HL-60/S4 treated with retinoic acid at 250 ng/mL for 4 days and 3 days (cell line): ENCODE measurements around the gene ITIH4.
"Not testable (repeated sequence)": the region's sequence is repeated elsewhere in the genome, so short reads cannot be mapped to it uniquely, and the experiment has no call there.

Experiments used
- in situ Hi-C: fragments of 300-500 bp; cut with MboI; formaldehyde crosslinking; loops from 2 replicates; pipeline ENCODE4 v1.7.0; 2022; ENCODE audit warnings: low sequenced_read_pairs

The ITIH4 gene

DNA sequence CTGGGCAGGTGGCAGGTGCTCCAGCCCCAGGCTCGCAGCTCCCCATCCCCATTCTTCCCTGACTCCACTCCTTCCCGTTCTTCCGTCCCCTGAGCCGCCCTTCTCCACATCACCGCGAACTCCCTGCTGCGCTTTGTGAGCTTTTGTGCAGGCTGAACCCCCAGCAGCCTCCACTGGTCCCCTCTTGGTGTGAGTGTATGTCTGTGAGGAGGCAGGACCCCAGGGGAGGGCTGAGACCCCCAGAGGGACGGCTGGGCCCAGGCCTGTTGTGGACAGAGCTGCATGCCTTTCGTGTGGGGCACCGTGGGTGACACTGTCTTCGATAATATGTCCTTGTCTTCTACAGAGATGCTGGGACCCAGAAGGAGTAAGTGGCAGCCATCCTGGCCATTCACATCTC is 43.2 kb downstream of the ITIH4 start:
- in situ Hi-C loops = no loop called here

DNA sequence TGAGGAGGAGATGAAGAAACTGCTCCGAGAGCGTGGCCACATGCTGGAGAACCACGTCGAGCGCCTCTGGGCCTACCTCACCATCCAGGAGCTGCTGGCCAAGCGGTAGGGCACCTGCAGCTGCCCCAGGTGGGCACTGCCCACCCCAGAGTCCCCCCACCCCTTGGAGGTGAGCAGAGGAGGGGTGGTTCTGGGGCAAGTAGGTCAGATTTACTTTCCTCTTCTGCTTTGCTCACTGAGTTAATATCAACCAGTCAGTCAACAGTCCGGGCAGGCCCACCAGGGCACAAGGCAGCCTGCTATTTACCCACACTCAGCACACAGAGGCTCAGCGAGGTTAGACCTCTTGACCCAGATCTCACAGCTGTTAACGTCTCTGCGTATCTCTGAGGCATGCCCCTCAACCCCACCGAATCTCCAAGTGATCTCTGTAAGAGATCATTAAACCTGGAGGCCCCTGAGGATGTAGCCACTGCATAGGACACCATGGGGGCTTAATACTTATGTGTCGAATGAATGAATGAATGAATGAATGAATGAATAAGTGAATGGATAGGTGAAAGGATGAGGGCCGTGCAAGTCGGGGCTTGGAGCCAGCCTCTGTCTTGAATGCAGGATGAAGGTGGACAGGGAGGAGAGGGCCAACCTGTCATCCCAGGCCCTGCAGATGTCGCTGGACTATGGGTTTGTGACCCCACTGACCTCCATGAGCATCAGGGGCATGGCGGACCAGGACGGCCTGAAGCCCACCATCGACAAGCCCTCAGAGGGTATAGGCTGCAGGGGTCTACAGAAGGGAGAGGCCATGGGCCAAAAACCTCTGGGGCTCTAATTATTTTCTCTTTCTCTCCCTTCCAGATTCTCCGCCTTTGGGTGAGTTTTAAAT is 43.9 kb downstream of the ITIH4 start:
- in situ Hi-C loops = no loop called here

GRCh38 chr3:52784931-52785590 is 45.4 kb downstream of the ITIH4 start:
- in situ Hi-C loops = no loop called here

DNA sequence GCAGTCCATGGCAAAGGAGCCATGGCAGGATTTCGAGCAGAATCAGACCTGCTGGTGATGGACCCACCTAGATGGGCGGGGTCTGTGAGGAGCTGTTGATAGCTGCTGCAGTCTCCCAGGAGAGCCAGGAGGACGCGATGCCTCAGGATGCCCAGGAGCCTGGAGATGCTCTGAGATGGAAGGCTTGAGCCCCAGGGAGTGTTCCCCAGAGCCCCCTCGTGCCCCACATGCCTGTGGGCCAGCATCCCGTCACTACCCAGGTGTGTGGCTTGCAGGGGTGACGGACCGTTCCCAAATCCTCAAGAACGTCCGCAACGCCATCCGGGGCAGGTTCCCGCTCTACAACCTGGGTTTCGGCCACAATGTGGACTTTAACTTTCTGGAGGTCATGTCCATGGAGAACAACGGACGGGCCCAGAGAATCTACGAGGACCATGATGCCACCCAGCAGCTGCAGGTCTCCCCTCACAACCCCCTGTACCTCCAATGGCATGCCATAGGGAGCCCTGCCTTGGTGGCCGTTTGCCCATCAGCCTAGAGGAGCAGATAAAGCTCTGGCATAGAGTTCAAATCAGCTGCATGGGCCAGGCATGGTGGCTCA is 46.4 kb downstream of the ITIH4 start:
- in situ Hi-C loops = no loop called here

- in situ Hi-C loops = no loop called here
Observed at GRCh38 chr3:52783211-52783555, 47.3 kb downstream of the ITIH4 start.

- in situ Hi-C loops = no loop called here
Observed at GRCh38 chr3:52782412-52783210, 47.9 kb downstream of the ITIH4 start.

DNA sequence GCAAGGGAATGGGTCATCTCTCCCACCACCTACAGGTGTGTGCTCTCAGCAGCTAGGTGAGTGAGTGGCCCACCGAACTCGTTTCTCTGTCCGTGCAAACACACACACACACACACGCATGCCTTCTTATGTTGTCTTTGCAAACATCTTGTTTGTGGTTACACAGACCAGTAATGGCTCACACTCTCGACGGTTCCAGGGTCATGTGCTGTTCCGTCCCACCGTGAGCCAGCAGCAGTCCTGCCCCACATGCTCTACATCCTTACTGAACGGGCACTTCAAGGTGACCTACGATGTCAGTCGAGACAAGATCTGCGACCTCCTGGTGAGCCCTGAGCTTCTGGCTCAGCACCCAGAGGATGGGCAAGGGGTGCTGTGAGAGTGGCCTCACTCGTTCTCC is 48.7 kb downstream of the ITIH4 start:
- in situ Hi-C loops = no loop called here

- in situ Hi-C loops = no loop called here
Observed at GRCh38 chr3:52779837-52780585, 50.5 kb downstream of the ITIH4 start.

DNA sequence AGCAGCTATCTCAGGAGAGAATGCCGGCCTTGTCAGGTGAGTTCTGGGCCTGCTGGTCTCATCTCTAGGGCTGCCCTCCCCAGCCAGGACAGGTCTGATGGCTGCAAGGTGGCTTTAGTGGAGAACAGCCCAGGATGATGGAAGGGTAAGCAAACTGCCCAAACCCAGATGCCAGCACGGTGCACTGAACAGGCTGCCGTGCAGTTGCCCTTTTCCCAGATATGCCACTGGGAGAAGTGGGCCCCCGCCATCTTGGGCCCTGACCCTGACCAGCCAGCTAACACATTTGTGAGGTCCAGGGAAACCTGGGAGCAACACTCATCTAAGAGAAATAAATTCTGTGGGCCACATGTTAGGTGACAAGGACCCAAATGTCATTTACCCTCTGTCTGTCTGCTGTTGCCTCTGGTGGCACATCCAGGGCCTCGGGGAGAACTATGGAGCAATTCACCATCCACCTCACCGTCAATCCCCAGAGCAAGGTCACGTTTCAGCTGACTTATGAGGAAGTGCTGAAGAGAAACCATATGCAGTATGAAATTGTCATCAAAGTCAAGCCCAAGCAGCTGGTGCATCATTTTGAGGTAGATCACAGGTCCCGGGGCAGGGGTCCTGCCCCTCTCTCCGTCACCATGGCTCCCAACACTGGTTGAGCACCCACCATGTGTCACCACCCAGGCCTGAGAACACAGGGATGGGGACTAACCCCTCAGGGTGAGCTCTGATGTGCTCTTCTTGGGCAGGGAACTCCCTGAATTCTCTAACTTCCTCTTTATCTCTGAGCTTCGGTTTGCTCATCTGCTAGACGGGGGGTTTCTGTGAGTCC is 51.2 kb downstream of the ITIH4 start:
- in situ Hi-C loops = no loop called here

DNA sequence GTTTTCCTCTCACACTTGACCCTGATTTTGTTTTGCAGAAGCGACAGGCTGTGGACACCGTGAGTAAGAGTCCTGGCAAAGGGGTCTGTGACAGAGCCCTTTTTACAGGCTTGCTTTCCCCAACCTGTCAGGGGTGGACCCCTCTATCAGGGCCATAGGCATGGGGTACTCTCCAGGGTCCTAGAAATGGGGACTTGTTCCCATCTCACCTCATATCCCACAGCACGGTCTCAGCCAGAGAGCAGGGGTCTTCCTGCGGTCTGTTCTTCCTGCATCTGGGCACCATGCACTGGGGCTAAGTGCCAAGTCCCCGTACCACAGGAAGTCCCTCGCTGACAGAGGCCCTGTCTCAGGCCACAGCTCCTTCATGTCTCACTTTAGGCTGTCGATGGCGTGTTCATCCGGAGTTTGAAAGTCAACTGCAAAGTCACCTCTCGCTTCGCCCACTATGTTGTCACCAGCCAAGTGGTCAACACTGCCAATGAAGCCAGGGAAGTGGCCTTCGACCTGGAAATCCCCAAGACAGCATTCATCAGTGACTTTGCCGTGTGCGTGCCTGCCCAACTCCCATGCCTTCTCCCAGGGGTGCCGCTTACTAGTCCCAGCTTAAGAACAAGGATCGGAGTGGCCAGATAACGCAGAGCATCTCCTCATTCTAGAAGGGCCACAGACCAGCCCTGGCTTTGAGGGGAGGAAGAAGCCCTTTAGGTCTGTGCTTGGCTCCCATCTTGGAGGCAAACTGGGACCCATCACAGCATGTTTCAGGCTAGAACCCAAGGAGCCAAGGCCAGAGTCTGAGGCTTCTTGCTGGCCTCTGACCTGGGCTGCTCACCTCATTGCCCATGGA is 52.3 kb downstream of the ITIH4 start:
- in situ Hi-C loops = no loop called here

GRCh38 chr3:52777127-52777958 is 53.1 kb downstream of the ITIH4 start, which contains the start of gene ITIH1:
Gene ITIH1 (plus strand): TSS chr3:52777599. CDS start chr3:52777616, 17 bp downstream.
- in situ Hi-C loops = no loop called here

DNA sequence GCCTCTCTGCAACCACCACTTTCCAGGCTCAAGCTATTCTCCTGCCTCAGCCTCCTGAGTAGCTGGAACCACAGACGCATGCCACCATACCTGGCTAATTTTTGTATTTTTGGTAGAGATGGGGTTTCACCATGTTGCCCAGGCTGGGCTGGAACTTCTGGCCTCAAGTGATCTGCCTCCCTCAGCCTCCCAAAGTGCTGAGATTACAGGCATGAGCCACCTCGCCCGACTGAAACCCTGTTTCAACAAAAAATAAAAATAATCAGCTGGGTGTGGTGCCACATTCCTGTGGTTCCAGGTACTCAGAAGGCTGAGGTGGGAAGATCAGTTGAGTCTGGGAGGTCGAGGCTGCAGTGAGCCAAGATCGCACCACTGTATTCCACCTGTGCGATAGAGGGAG is 54.0 kb downstream of the ITIH4 start:
- in situ Hi-C loops = not testable (repeated sequence)

DNA sequence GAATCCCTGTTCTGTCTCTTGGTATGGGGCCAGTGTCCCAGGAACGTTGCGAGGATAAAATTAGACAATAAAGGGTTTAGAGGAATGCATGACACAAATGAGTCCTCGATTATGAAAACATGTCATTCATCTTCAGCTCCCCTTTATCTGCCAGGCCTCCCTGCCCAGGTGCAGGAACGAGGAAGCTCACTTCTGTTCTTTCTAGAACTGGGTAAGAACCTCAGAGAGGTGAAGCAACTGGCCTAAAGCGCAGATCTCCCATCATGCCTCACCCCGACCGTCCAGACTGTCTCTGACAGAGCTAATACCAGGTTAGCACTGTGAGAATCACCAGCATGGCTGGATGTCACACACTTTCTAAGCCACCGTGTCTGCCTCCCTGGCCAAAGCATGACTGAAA is 54.6 kb downstream of the ITIH4 start:
- in situ Hi-C loops = no loop called here

- in situ Hi-C loops = no loop called here
Observed at GRCh38 chr3:52774901-52775864, 55.3 kb downstream of the ITIH4 start.

DNA sequence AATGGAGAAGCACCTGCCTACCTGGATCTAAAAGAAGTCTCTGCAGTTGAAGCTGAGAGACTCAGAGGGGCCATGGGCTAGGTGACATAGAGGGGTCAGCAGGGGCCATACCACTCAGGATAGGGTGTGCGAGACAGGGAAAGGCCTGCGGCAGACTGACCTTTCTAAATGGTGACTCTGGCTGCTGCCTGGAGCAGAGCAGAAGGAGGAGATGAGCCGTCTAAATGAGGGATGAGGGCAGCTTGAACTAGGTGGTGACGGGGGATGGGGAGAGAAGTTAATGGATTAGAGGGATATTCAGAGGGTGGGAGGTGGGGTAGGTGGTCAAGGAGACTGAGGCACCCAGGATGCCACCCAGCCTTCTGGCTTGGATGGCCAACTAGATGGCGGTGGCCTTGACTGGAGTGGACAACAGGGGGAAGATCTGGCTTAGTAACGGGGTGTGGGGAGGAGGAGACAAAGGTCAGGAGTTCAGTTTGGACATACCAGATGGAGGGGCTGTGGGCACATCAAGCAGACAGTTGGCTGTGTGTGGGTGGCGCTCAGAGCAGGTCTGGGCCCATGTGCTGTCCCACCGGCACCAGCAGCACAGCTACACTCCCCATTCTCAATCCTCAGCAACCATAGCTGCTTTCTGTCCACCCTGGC is 56.3 kb downstream of the ITIH4 start:
- in situ Hi-C loops = no loop called here
